ENCODE measurements around the gene SAP30L.

Gene SAP30L, protein sequence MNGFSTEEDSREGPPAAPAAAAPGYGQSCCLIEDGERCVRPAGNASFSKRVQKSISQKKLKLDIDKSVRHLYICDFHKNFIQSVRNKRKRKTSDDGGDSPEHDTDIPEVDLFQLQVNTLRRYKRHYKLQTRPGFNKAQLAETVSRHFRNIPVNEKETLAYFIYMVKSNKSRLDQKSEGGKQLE

DNA sequence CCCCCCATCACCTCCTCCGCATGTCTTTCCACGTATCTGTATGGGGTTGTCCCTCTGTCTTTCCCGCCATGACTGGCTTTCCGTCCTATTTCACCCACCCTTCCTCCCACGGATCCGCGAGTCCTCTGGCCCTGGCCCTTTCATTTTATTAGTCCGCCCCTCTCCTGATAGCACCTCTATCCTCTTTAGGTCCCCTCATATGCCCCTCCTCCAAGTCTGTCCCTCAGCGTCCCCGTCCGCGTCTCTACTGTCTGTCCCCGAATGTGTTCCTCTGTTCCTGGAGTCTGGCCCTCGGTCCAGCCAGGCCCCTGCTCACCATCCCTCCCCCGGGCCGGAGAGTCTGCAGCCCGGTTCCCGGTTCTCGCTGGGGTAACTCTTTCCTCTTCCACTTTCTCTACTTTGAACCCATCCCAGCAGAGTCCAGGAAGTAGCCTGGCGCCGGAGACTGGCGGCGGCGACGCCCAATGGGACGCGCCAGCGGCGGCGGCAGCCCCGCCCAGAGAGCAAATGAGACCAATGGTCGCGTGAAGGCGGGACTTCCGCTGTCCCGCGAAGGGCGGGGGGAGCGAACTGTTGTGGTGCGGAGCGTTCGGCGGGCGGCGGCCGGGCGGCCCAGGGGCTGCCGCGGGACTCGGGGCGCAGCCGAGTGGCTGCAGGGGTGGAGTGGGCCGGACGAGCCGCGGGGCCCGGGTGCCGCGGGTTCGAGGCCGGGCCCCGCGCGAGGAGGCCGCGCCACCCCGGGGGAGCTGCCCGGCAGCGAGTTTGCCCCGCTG lies at the start of gene SAP30L:
TSS of gene SAP30L (plus strand) at position 576 of the 773 bp plus-strand sequence. CDS start 608 bp downstream, outside the sequence.
- TF ChIP-seq, protein P1, sequence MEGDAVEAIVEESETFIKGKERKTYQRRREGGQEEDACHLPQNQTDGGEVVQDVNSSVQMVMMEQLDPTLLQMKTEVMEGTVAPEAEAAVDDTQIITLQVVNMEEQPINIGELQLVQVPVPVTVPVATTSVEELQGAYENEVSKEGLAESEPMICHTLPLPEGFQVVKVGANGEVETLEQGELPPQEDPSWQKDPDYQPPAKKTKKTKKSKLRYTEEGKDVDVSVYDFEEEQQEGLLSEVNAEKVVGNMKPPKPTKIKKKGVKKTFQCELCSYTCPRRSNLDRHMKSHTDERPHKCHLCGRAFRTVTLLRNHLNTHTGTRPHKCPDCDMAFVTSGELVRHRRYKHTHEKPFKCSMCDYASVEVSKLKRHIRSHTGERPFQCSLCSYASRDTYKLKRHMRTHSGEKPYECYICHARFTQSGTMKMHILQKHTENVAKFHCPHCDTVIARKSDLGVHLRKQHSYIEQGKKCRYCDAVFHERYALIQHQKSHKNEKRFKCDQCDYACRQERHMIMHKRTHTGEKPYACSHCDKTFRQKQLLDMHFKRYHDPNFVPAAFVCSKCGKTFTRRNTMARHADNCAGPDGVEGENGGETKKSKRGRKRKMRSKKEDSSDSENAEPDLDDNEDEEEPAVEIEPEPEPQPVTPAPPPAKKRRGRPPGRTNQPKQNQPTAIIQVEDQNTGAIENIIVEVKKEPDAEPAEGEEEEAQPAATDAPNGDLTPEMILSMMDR (IDR thresholded peaks at IDR 0.05; ENCODE audit: borderline replicate concordance, insufficient read depth, low read depth, low read length), result no peak
- H3K4me3 ChIP-seq (ENCODE audit: low read depth, low read length), result peak within 1 kb of the TSS; percentile 94

DNA sequence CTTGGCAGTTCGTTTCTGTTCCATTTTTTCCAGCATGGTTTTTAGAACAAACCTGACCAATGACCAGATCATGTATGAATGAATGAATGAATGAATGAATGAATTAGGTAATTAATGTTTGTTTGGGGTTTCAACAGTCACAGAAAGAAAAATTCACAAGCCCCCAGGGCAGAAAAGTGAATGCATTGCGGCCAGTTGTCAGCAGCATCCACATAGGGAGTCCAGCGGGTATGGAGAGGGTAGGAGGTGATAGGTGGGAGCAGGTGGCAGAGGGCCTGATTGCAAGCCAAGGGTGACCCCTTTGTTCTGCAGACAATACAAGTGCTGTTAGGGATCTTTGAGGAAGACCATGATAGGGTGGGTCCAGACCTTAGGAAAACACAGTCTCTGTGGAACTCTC lies 49.7 kb upstream of the SAP30L start:
- TF ChIP-seq, protein P1 (IDR thresholded peaks at IDR 0.05; ENCODE audit: borderline replicate concordance, insufficient read depth, low read depth, low read length), result no peak
- H3K4me3 ChIP-seq (ENCODE audit: low read depth, low read length), result no peak overlapping the region

DNA sequence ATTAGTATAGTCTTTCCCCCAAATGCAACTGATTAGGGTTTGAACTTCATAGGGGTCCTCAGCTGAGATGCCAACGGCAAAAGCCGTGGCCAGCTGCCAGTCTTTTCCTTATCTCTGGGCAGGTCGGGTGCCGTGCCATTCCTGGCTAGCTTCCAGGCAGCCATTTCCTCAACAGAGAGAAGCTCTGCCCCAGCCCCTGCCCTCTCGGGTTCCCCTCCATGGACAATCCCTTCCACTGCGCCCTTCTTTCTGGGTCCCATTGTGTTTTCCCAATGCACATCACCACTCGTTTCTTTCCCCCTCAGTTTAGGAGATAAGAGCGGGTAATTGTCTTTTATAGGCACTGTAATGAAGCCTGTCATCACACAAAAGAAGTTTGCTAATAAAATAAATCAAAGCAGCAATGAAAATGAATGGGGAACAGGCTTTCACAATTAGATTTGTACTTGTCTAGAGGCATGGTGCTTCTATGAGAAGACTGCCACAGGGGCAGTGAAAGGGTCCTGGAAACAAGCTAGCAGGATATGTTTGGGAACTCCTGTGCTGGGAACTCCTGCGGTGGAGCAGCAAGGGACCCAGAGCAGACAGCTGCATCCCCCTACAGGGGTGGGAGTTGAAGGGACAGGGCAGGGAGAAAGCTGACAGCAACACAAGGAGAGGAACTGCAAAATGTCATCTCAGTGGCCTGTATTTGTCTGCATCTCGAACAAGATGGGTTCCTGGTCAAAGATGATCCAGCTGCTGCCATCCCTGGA lies 48.0 kb upstream of the SAP30L start:
- TF ChIP-seq, protein P1 (IDR thresholded peaks at IDR 0.05; ENCODE audit: borderline replicate concordance, insufficient read depth, low read depth, low read length), result no peak
- H3K4me3 ChIP-seq (ENCODE audit: low read depth, low read length), result no peak overlapping the region

DNA sequence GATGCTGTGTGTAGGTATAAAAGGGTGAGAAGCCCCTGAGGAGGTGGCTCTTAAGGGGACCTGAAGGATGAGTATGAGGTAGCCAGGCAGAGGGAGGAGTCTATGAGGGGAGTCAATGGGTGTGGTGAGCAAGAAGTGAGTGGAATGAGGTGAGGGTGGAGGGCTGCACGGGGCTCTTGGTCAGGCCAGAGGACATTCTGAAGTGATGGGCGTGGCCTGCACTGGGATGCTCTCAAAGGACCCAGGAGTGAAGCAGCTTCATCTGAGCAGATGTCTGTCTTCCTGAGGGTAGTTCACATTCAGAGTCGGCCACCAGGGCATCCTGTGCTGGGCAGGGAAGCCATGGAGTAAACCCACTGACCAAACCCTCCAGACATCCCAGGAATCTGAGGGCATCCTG lies 45.1 kb upstream of the SAP30L start:
- no peak overlapping the region for H3K4me3 ChIP-seq (ENCODE audit: low read depth, low read length)
- TF ChIP-seq, protein P1 (IDR thresholded peaks at IDR 0.05; ENCODE audit: borderline replicate concordance, insufficient read depth, low read depth, low read length), result no peak

DNA sequence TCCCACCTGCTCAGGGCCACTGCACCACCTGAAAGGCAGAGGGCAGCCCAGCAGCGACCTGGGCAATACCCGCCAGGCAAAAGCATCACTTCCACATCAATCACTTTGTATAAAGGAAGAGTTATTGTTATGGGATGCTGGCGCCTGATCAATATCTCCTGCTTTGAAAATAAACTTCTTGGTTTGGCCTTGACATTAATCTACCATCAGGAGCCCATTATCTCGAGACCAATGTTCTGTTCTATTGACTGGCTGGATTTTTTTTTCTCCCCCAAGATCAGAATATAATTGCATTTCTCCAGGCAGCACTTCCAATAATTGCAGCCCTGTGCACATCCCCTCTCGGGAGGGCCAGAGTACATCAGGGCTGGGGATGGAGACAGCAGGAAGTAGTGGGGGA lies 44.4 kb upstream of the SAP30L start:
- TF ChIP-seq, protein P1 (IDR thresholded peaks at IDR 0.05; ENCODE audit: borderline replicate concordance, insufficient read depth, low read depth, low read length), result no peak
- no peak overlapping the region for H3K4me3 ChIP-seq (ENCODE audit: low read depth, low read length)

DNA sequence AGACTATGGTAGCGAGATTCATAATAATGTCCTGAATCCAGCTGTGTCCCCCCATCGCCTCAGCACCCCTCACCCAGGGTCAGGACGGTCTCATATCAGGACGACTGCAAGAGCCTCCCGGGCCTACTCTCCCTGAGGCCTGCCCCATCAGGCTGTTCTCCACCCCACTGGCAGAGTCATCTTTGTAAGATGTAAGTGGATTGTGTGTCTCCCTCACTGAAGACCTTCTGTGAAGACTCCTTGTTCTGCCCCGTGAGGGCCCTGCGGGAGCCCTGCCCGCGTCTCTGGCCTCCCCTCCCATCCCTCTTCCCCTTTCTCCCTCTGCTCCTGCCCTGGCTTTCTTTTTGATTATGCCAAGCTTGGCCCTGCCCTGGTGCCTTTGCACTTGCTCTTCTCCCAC lies 43.9 kb upstream of the SAP30L start:
- TF ChIP-seq, protein P1 (IDR thresholded peaks at IDR 0.05; ENCODE audit: borderline replicate concordance, insufficient read depth, low read depth, low read length), result no peak
- H3K4me3 ChIP-seq (ENCODE audit: low read depth, low read length), result no peak overlapping the region

Data from GM12875 (cell line).